Activated CD4-positive, alpha-beta T cell treated with anti-CD3 and anti-CD28 coated beads, Interleukin-2, amount 50 U/mL, for 48 hours (primary cell): ENCODE data around the gene URB1.
"Not testable (repeated sequence)": the region's sequence is repeated elsewhere in the genome, so short reads cannot be mapped to it uniquely, and the experiment has no call there.

Experiments used
- DNase-seq, 2 experiments: peaks; one replicate each; pipeline ENCODE4 v3.0.0-alpha.2; 2020

Gene URB1

GRCh38 chr21:32370998-32371766, 21.6 kb downstream of the URB1 start:
- no peak for DNase-seq

DNA sequence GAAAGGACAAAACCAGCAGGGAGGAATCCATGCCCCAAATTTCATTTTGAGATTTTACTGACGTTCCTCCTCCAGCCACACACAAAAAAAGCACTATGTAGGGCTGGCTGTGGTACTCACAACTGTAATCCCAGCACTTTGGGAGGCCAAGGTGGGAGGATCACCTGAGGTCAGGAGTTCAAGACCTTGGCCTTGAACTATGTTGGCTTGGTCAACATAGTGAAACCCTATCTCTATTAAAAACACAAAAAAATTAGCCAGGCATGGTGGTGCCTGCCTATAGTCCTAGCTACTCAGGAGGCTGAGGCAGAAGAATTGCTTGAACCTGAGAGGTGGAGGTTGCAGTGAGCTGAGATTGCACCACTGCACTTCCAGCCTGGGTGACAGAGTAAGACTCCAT, 23.9 kb downstream of the URB1 start:
- DNase-seq = not testable (repeated sequence)

DNA sequence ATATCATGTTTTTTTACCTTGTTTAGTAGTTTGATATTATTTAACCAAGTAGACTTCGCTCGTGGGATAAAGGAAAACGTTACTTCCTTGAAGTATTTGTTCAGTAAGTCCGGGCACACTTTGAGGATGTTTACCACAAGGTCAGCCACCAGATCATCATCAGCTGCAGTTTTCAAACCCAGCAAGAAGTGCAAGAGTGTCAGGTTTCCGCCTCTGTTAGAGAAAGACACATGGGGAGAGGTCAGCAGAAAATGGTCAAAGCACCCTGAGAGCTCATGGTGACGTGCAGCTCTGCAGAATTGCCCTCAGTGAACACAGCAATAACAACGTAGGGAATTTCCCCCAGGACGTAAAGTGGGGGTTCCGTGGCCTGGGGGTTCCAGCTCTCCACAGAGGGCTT, 24.4 kb downstream of the URB1 start:
- no peak for DNase-seq

DNA sequence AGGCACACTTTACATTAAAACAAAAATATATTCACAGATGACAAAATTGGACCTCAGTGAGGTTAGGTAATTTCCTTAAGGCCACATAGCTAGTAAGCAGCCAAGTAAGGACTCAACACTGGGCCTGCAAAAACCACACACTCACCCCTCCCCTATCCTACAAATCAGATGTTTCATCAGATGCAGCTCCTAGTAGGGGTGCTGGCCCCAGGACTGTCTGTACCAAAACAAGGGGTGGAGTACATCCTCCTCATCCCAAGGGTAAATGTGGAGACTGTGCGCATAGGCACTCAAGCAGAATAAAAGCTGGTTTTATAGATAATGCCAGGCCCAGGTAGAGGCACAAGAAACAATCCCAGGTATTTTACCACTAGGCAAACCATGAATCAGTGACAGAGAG, 25.7 kb downstream of the URB1 start:
- no peak for DNase-seq

DNA sequence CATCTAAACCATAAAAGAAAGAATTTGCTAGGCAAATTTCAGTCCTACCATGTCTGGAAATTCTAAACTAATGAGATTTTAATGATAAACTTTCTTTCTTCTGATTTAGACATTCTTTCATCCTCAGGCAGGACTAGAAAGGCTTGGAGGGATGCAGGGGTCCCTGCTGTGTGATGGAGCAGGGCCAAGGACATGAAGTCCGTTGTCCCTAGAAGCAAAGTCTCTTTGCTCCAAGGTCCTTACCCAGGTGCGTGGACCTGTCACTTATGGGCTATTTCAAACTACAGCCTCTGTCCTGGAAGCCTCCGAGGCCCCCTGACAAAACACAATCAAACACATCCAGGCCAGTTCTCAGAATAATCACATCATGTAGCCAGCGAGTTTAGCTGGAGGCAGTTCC, 26.6 kb downstream of the URB1 start:
- DNase-seq = no peak

- no peak for DNase-seq
These were observed 28.0 kb downstream of the URB1 start for GRCh38 chr21:32364796-32365195.

GRCh38 chr21:32364387-32364786, 28.4 kb downstream of the URB1 start:
- no peak for DNase-seq

DNA sequence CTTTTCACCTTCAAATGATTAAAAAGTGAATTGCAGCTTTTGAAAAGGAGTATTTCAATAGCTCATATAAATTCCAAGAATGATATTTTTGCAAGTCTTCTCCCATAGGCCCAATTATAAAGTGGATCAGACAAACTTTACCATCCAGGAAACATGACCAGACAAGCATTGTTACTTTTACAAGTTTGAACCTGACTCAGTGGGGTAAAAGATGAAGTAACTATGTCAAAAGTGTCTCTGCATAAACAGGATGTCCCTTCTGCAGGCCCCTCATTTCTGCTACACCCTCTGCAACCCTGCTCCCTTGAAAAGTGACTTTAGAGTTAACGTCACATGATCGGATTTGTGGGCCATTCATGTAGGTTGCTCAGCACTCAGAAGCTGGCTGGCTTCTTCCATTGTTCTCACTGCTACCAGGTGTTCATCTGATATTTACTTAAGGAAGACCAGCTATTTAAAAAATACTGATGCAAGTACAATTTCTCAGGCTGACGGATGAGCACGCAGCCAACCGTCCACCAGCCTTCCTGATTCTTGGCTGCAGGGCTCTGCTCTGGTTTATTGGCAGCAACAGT, 32.3 kb downstream of the URB1 start:
- DNase-seq = no peak

GRCh38 chr21:32359719-32360260, 33.0 kb downstream of the URB1 start:
- no peak for DNase-seq

DNA sequence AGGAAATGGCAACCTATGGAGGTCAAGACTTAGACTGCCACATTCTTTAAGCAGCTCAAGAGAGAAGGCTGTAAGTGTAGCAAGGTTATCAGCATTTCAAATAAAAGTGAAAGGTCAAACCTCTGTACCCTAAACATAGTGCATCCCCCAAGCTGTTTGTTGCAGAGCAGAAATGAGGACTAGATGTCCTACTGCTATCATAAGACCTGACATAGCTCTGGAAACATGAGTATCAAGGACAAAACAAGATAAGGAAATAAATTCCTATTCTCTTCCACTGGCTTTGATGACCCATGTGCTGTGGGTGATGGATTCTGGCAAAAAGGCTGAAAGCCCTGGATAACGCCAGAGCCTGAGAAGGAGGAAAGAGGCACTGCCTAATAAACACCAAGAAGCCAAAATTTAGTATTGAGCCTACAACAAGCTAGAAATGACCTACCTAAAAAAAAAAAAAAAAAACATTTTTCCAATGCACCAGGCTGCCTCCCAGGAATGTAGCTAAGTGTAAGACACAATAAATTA, 35.9 kb downstream of the URB1 start:
- no peak for DNase-seq

DNA sequence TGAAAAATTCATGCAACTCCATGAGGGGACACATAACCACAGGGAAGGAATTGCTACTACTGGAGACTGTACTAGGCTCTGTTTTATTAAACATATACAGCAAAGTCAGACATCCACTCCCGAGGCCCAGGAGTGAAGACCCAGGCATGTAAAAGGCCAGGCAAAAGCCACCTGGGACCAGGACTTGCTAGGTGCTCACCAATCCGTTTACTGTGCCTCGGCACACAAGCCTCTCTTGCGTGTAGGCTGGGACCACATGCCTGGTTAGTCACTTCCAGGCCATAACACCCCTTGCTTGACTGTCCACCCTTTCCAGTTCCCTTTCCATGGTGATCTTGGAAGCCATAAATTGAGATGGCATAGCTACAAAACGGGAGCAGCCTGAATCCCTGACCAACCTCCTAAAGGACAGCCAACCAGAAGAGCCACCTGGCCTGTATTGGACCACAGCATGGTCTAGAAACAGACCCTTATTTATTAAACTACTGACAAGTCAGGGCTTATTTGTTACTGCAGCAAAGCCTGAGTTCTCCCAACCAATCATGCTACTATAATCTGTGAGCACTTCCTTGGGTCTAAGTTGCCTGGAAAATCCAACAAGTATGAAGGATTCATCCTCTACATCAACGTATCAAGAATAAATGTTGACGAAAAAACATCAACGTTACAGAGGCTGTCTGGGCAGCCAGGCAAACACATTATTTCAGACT, 39.7 kb downstream of the URB1 start:
- DNase-seq = no peak

- no peak for DNase-seq
These were observed 40.3 kb downstream of the URB1 start for GRCh38 chr21:32352526-32352925.

- DNase-seq = no peak
These were observed 41.4 kb downstream of the URB1 start for GRCh38 chr21:32351428-32351827.

- no peak for DNase-seq
These were observed 41.8 kb downstream of the URB1 start for GRCh38 chr21:32350981-32351380.

GRCh38 chr21:32350211-32350980, 42.4 kb downstream of the URB1 start:
- no peak for DNase-seq

- no peak for DNase-seq
These were observed 43.4 kb downstream of the URB1 start for GRCh38 chr21:32349333-32349944.

GRCh38 chr21:32348604-32349332, 44.0 kb downstream of the URB1 start:
- no peak for DNase-seq

GRCh38 chr21:32347977-32348376, 44.8 kb downstream of the URB1 start:
- DNase-seq = no peak

GRCh38 chr21:32347351-32347750, 45.5 kb downstream of the URB1 start:
- no peak for DNase-seq

DNA sequence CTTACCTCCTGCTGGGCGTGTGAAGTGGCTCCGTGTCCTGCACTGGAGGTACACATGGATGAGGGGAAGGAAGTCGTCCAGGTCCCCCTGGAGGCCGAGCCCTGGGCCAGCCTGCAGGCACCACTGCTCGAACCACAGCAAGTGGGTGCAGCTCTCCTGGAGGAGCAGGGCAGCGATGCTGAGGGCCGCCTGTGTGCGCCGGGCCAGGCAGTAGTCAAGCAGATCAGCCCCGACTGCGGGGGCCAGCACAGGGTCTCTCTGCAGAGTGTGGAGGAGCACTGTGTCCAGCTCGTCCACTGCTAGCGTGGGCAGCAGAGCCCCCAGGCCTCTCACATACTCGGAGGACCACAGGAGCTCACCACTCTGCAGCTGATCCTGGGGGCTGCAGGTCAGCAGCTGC, 45.9 kb downstream of the URB1 start:
- no peak for DNase-seq
